GM19099 (cell line): ENCODE results near the gene FAM89A.

Experiments used
- POLR2A ChIP-seq: IDR thresholded peaks from 3 replicates; pipeline ENCODE4 v1.6.1; 2011; ENCODE audit warnings: low read depth; ENCODE audit not compliant: insufficient read length; ENCODE audit errors: extremely low read depth

Gene FAM89A

DNA sequence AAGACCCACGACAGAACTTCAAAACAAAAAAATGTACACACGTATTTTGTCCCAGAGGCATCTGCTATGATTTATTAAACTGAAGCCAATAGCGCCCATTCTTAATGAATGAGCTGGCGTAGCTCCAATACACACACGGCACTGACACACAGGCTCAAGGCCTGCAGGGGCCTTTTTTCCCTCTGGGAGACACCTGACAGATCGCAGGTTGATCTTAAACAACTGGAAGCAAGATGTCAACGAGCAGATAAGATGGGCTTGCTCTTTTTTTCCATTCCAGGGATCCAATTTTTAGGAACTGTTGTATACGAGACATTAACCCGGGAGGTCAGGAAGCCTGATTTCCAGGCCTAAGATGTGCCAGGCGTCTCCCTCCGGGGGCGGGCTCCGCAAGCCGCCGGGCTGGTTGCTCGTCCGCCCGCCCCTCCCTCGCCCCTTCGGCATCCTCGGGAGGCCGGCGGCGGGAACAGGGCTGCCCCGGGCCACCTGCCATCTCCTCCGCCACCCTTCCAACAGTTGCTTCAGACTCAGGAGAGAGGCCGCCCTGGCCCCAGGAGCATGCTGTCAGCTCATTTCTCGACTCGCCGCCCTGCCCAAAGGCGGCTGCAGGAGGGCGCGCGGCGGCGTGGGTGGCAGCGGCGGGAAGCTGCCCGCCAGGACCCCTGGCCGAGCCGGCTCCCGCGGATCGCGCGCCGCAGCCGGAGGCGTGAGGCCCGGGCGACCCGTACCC, 62.1 kb downstream of the FAM89A start:
- TF ChIP-seq POLR2A = no peak

DNA sequence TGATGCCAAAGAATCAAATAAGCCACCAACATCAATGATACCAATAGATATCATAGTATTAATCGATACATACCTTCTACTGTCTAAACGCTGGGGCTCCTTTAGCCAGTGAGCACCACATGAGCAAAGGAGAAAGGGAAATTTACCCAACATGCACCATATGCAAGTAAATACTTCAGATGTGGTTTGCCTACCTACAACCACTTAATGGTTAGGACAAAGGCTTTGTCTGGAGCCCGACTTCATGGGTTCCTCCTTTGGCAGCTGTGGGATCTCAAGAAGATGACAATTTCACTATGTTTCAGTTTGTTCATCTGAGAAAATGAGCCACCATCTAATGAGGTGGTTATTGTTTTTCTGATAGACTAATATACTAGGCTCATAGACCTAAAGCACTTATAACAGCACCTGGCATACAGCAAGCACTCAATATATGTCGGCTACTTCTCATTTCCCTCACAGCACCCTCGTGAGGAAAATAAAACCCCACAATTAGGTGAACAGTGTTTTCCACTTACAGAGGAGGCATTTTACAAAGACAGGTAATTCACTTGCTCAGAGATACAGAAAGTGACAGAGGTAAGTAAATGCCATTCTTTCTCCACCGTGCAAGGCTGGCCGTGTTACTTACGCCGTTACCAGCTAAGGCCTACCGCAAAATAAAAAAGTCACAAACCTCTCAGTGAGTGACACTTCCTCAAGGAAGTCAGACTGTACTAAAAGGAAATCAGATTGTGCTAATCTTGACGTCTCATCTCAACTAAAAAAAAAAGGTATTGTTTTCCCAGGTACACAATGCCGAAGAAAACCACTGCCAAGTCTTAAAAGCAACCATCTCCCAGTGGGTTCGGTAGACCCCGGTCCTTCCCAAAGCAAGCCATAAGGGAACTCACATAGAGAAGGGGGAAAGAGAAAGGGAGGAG, 63.0 kb downstream of the FAM89A start:
- TF ChIP-seq POLR2A = no peak

DNA sequence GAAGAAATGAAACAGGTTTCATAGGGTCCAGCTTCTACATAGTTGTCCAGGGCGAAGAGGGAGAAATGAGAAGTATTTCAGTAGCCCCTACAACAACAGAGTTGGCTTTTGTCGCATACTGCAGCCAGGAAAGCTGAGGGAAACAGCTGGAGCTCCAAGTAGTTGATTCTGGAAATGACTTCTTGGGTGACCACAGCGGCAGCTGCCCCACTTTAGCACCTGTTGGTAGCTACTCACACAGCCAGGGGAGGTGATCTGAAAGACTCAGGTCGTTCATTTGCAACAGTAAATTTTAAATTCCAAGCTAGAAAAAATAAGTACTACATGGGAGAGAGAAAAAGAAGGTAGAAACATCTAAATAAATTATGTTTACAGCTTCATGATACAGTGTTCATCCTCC, 63.7 kb downstream of the FAM89A start:
- no peak for TF ChIP-seq POLR2A

DNA sequence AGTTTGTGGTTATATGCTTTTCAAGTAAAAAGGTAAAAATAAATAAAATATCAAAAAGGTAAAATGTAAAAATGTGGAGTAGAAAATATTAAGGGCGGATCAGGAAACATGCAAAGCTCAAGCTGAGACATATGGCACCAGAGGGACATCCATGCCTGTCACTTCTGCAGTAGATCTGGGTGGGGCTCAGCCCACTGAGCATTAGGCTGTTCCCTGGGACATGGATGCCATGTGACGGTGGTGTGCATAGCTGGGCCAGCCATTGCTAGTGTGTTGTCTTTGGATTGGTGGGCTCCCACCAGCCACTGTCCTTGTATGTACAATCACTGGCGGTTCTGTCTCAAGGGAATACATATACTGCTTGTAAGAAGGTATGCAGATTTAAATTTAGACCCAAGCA, 64.4 kb downstream of the FAM89A start:
- TF ChIP-seq POLR2A = no peak

DNA sequence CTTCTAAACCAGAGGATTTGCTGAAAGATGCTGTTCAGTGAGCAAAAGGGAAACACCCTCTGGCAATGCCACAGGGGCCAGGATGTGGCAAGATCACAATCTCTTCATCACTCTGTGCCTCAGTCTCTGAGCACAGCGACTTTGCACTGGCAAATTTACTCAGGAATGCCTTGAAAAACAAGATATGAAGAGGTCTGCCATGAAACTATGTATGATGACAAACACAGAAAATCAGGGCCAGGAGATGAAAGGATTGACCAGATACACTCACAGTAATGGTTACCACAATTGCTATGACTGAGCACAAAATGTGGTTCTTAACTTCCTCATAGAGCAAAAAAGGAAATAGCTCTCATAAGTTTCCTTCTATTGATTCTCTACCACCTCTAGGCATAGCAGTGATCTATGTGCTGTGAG, 67.2 kb downstream of the FAM89A start:
- no peak for TF ChIP-seq POLR2A

DNA sequence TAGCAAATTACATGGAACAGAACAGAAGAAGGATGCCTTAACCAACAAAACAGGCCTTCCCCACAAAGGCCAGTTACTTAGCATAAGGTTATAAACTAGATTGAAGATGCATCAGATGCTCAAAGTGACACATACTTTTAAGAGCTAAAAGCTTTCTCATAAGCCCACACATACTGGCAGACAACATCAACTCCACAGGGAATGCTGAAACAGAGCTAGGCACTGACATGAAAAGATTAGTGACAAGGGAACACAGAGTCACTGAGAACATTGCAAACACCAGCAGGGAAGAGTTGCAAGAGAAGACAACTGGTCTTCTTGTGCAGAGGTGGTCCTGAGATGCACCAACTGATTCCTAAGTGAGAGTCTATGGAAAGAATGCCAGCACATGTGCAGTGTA, 68.3 kb downstream of the FAM89A start:
- TF ChIP-seq POLR2A = no peak

DNA sequence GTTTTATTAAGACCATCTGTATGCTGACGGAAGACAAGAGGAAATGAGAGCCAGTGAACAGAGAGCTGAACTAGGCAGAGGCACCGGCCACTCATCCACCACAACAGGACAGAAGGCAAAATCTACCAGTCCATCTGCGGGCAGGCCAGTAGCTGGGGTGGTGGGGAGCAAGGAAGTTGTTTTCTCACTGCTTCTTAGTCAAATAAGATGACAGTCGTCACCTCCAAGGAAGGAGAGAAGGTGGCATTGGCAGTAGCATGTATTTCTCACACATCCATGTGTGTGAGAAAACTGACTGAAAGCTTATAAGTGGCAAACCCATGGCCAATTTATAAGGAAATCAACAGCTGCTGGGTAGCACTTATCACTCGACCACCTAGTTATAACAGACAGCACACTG, 69.6 kb downstream of the FAM89A start:
- no peak for TF ChIP-seq POLR2A
